ENCODE data around the gene STX2. TPM values are rescaled to one million over a fixed set of nuclear protein-coding genes. Genes with fewer than 3 reads are reported as not detected.

The STX2 gene
- total RNA-seq, 6 experiments from 2014 or later = 31.4 to 39.4 (median 34.5) TPM

- H3K27ac Mint-ChIP-seq = peak overlapping the region; percentile 5; the same call in 1 of the 2 replicates
These were observed 7.1 kb downstream of the STX2 start for GRCh38 chr12:130831876-130832405.

GRCh38 chr12:130831246-130831645, 7.8 kb downstream of the STX2 start:
- H3K4me1 Mint-ChIP-seq (ENCODE audit: low read depth) = peaks cover 42% of the 10 kb centered on the region
- H3K36me3 Mint-ChIP-seq (ENCODE audit: low read depth) = peaks cover 8% of the 10 kb centered on the region; the same call in 1 of the 2 replicates
- no peak for TF ChIP-seq CTCF (IDR thresholded peaks at IDR 0.05)
- no peak for DNase-seq
- H3K4me3 Mint-ChIP-seq = no peak overlapping the region
- H3K27ac Mint-ChIP-seq = no peak overlapping the region
- no peaks in the 10 kb centered on the region for H3K9me3 Mint-ChIP-seq
- H3K27me3 Mint-ChIP-seq (ENCODE audit: insufficient read depth) = no peaks in the 10 kb centered on the region

More at GRCh38 chr12:130831876-130832405, 7.1 kb downstream of the STX2 start:
- Mint-ChIP-seq H3K27me3 (ENCODE audit: insufficient read depth) (no peaks in the 10 kb centered on the region; the same call in 1 of the 2 replicates), H3K36me3 (ENCODE audit: low read depth) (peaks cover 8% of the 10 kb centered on the region; the same call in 1 of the 2 replicates), H3K4me3 (no peak overlapping the region), H3K9me3 (no peaks in the 10 kb centered on the region), H3K4me1 (ENCODE audit: low read depth) (peaks cover 48% of the 10 kb centered on the region)
- no peak for DNase-seq
- TF ChIP-seq CTCF (IDR thresholded peaks at IDR 0.05) = no peak

GRCh38 chr12:130830246-130830551, 8.9 kb downstream of the STX2 start:
- no peak for DNase-seq
- no peak overlapping the region for H3K27ac Mint-ChIP-seq
- H3K9me3 Mint-ChIP-seq = no peaks in the 10 kb centered on the region
- TF ChIP-seq CTCF (IDR thresholded peaks at IDR 0.05) = no peak
- peaks cover 41% of the 10 kb centered on the region for H3K4me1 Mint-ChIP-seq (ENCODE audit: low read depth)
- H3K36me3 Mint-ChIP-seq (ENCODE audit: low read depth) = peaks cover 14% of the 10 kb centered on the region; the same call in 1 of the 2 replicates
- no peaks in the 10 kb centered on the region for H3K27me3 Mint-ChIP-seq (ENCODE audit: insufficient read depth)
- no peak overlapping the region for H3K4me3 Mint-ChIP-seq

- H3K36me3 Mint-ChIP-seq (ENCODE audit: low read depth) = peaks cover 16% of the 10 kb centered on the region; the same call in 1 of the 2 replicates
- no peak for TF ChIP-seq CTCF (IDR thresholded peaks at IDR 0.05)
- H3K27ac Mint-ChIP-seq = no peak overlapping the region
- H3K27me3 Mint-ChIP-seq (ENCODE audit: insufficient read depth) = no peaks in the 10 kb centered on the region
- peaks cover 41% of the 10 kb centered on the region for H3K4me1 Mint-ChIP-seq (ENCODE audit: low read depth)
- no peak for DNase-seq
- H3K4me3 Mint-ChIP-seq = no peak overlapping the region
- H3K9me3 Mint-ChIP-seq = no peaks in the 10 kb centered on the region
These were observed 9.4 kb downstream of the STX2 start for GRCh38 chr12:130829391-130830245.

GRCh38 chr12:130828895-130829294, 10.2 kb downstream of the STX2 start:
- Mint-ChIP-seq H3K4me3 (no peak overlapping the region), H3K4me1 (ENCODE audit: low read depth) (peaks cover 41% of the 10 kb centered on the region)

More at GRCh38 chr12:130828895-130829294, 10.2 kb downstream of the STX2 start:
- Mint-ChIP-seq H3K27ac (no peak overlapping the region), H3K36me3 (ENCODE audit: low read depth) (peaks cover 16% of the 10 kb centered on the region; the same call in 1 of the 2 replicates), H3K27me3 (ENCODE audit: insufficient read depth) (no peaks in the 10 kb centered on the region), H3K9me3 (no peaks in the 10 kb centered on the region)
- no peak for TF ChIP-seq CTCF (IDR thresholded peaks at IDR 0.05)
- DNase-seq = no peak
